Fibroblast of lung (primary cell): ENCODE measurements around the gene BUD13. TPM values are rescaled to one million over a fixed set of nuclear protein-coding genes. Genes with fewer than 3 reads are reported as not detected.

Source experiments
- DNase-seq, 2 donors: peaks; one replicate each; pipeline versions ENCODE4 v3.0.0 to v3.0.0-alpha.2; 2010; ENCODE audit warnings: low read depth in 2 of 2
- H2AFZ ChIP-seq: 2 replicates; pipeline ENCODE4 v1.5.1; 2012; ENCODE audit warnings: low read length, control low read depth, inconsistent platforms
- H3K27ac ChIP-seq: 2 replicates; pipeline ENCODE4 v1.5.1; 2011; ENCODE audit warnings: low read length, control low read depth; ENCODE audit not compliant: insufficient read depth
- H3K27me3 ChIP-seq: 2 replicates; pipeline ENCODE4 v1.5.1; 2011; ENCODE audit warnings: mild to moderate bottlenecking, low read length; ENCODE audit not compliant: control insufficient read depth, insufficient read depth
- H3K36me3 ChIP-seq: 2 replicates; pipeline ENCODE4 v1.5.1; 2011; ENCODE audit warnings: low read length; ENCODE audit not compliant: control insufficient read depth, insufficient read depth
- H3K4me1 ChIP-seq: 2 replicates; pipeline ENCODE4 v1.5.1; 2011; ENCODE audit warnings: low read length; ENCODE audit not compliant: control insufficient read depth, insufficient read depth; ENCODE audit errors: extremely low read depth
- H3K4me2 ChIP-seq: 2 replicates; pipeline ENCODE4 v1.5.1; 2011; ENCODE audit warnings: low read length, control low read depth; ENCODE audit not compliant: insufficient read depth; ENCODE audit errors: extremely low read depth
- H3K4me3 ChIP-seq, 4 experiments: fragments of 200-600 bp in 1 of 4; sonication (generic) in 1 of 4; replicated peaks in 1 of 4; 2 replicates each; pipeline ENCODE4 v1.5.1; 2011 to 2016; ENCODE audit warnings: low read length in 4 of 4, low read depth in 3 of 4, mild to moderate bottlenecking in 3 of 4, control low read depth in 2 of 4, inconsistent platforms in 1 of 4, mixed read lengths in 1 of 4; ENCODE audit not compliant: insufficient read depth in 1 of 4; ENCODE audit errors: control extremely low read depth in 1 of 4
- H3K79me2 ChIP-seq: 2 replicates; pipeline ENCODE4 v1.5.1; 2012; ENCODE audit warnings: mild to moderate bottlenecking, low read length, inconsistent platforms; ENCODE audit not compliant: control insufficient read depth, insufficient read depth
- H3K9ac ChIP-seq: 2 replicates; pipeline ENCODE4 v1.5.1; 2011; ENCODE audit warnings: mild to moderate bottlenecking, low read length, control low read depth; ENCODE audit not compliant: insufficient read depth
- H3K9me3 ChIP-seq: 2 replicates; pipeline ENCODE4 v1.5.1; 2012; ENCODE audit warnings: low read depth, low read length; ENCODE audit not compliant: control insufficient read depth, insufficient read depth
- H4K20me1 ChIP-seq: 2 replicates; pipeline ENCODE4 v1.5.1; 2011; ENCODE audit warnings: low read length; ENCODE audit not compliant: control insufficient read depth, insufficient read depth; ENCODE audit errors: extremely low read depth
- CTCF ChIP-seq, 2 donors: IDR thresholded peaks in 1 of 2; conservative IDR thresholded peaks in 1 of 2; 1 replicate in 1 of 2; 2 replicates in 1 of 2; pipeline ENCODE4 v1.5.1; 2011 to 2012; ENCODE audit warnings: low read length in 2 of 2, control low read depth in 1 of 2, inconsistent platforms in 1 of 2, low read depth in 1 of 2, mild to moderate bottlenecking in 1 of 2
- EZH2 ChIP-seq: IDR thresholded peaks from 2 replicates; pipeline ENCODE4 v1.5.1; 2012; ENCODE audit warnings: low read length, control low read depth, mild to moderate bottlenecking; ENCODE audit errors: missing control alignments
- polyA plus RNA-seq, 2 donors: library from polyadenylated mRNA; depleted of rRNA in 1 of 2; stranded (reverse) in 1 of 2; unstranded in 1 of 2; fragments of >200 nt; gene quantifications; 2 replicates each; pipeline ENCODE4 v1.2.1, GENCODE V29; 2011 to 2012; ENCODE audit warnings: missing spikeins in 1 of 2
- total RNA-seq: library from RNA; depleted of rRNA; stranded (reverse); fragments of >200 nt; gene quantifications from 2 replicates; pipeline ENCODE4 v1.2.1, GENCODE V29; 2014

The BUD13 gene
- total and polyA plus RNA-seq, 2 donors (not counting 1 experiment from before 2014, with no cell fraction given): 12.7 to 13.0 TPM

- Histone ChIP-seq H4K20me1 (no peaks in the 10 kb centered on the region), H3K9me3 (no peaks in the 10 kb centered on the region), H3K36me3 (no peaks in the 10 kb centered on the region), H3K79me2 (no peaks in the 10 kb centered on the region), H3K4me1 (no peaks in the 10 kb centered on the region), H3K9ac (no peak overlapping the region), H2AFZ (no peak overlapping the region), H3K4me3 (no peak overlapping the region), H3K4me2 (no peak overlapping the region), H3K27me3 (peaks cover 5% of the 10 kb centered on the region), H3K27ac (no peak overlapping the region)
- no peak for DNase-seq
- TF ChIP-seq EZH2 (no peak), CTCF (conservative IDR thresholded peaks at IDR 0.05 in 1 of 2, IDR thresholded peaks at IDR 0.05 in 1 of 2; ENCODE audit: low read depth in 1 of 2, low read length in 2 of 2) (no peak)
These were observed 48.5 kb upstream of the BUD13 start for GRCh38 chr11:116821050-116821918.

DNA sequence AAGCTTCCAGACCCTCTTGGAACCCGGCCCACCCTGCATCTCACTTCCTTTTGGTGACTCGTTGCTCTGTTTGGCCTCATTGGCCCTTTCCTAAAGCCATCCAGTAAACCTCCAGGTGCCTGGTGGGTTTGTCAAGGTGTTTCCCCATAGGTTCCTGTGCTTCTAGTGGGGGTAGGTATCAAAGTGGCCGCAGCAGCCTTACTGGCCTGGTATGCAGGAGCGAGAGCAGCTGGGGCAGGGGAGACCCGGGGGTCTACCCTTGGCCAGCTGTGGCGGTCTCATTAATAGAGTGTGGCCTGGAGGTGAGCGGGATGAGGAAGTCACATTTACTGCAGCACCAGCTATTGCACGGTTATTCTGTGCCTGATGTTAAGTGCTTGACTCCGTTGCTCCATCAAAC, 46.3 kb upstream of the BUD13 start:
- Histone ChIP-seq H3K9me3 (no peaks in the 10 kb centered on the region), H3K27ac (no peak overlapping the region), H3K4me1 (no peaks in the 10 kb centered on the region), H2AFZ (no peak overlapping the region), H3K36me3 (no peaks in the 10 kb centered on the region), H3K9ac (no peak overlapping the region), H3K27me3 (peaks cover 5% of the 10 kb centered on the region), H3K79me2 (no peaks in the 10 kb centered on the region), H4K20me1 (no peaks in the 10 kb centered on the region), H3K4me3 (no peak overlapping the region), H3K4me2 (no peak overlapping the region)
- DNase-seq: no peak
- no peak for TF ChIP-seq EZH2
- no peak for TF ChIP-seq CTCF (conservative IDR thresholded peaks at IDR 0.05 in 1 of 2, IDR thresholded peaks at IDR 0.05 in 1 of 2; ENCODE audit: low read depth in 1 of 2, low read length in 2 of 2)

DNA sequence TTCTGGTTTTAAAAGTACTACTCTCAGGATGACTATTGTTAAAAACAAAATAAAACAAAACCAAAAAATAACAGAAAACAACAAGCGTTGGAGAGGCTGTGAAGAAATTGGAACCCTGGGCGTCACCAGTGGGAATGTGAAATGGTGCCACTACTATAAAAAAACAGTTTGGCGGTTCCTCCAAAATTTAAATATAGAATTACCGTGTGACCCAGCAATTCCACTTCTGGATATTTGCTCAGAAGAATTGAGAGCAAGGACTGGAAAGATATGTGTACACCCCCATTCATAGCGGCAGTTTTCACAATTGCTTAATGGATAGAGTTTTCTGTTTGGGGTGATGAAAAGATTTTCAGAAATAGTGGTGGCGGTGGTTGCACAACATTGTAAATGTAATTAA, 41.7 kb upstream of the BUD13 start:
- Histone ChIP-seq H3K9ac (no peak overlapping the region), H3K9me3 (no peaks in the 10 kb centered on the region), H3K27me3 (peaks cover 4% of the 10 kb centered on the region), H2AFZ (no peak overlapping the region), H3K4me3 (no peak overlapping the region), H3K27ac (no peak overlapping the region), H3K36me3 (no peaks in the 10 kb centered on the region), H3K4me1 (no peaks in the 10 kb centered on the region), H4K20me1 (no peaks in the 10 kb centered on the region), H3K79me2 (no peaks in the 10 kb centered on the region), H3K4me2 (no peak overlapping the region)
- no peak for DNase-seq
- TF ChIP-seq CTCF (conservative IDR thresholded peaks at IDR 0.05 in 1 of 2, IDR thresholded peaks at IDR 0.05 in 1 of 2; ENCODE audit: low read depth in 1 of 2, low read length in 2 of 2): no peak
- no peak for TF ChIP-seq EZH2
